Bronchial epithelial cell (primary cell): ENCODE measurements around the gene SLC66A2. TPM values are rescaled to one million over a fixed set of nuclear protein-coding genes. Genes with fewer than 3 reads are reported as not detected.

Experiments used
- DNase-seq: peaks from one replicate; pipeline ENCODE4 v3.0.0-alpha.2; 2010; ENCODE audit warnings: low read depth
- FAIRE-seq: peaks from 2 replicates; lab custom pipeline; 2011; peaks lifted over from hg19 to GRCh38; lab: Jason Lieb, UNC
- H3K27me3 ChIP-seq: 2 replicates; pipeline ENCODE4 v1.5.1; 2011; ENCODE audit warnings: low read length; ENCODE audit not compliant: control insufficient read depth, insufficient read depth
- H3K36me3 ChIP-seq: 2 replicates; pipeline ENCODE4 v1.5.1; 2011; ENCODE audit warnings: low read length; ENCODE audit not compliant: control insufficient read depth, insufficient read depth
- H3K4me3 ChIP-seq: 2 replicates; pipeline ENCODE4 v1.5.1; 2011; ENCODE audit warnings: mild to moderate bottlenecking, low read depth, low read length, control low read depth
- CTCF ChIP-seq: IDR thresholded peaks from 2 replicates; pipeline ENCODE4 v1.5.1; 2011; ENCODE audit warnings: mild to moderate bottlenecking, moderate library complexity, low read length, control low read depth, inconsistent platforms; ENCODE audit not compliant: insufficient read depth, severe bottlenecking
- total RNA-seq: library from RNA; depleted of rRNA; stranded (reverse); fragments of >200 nt; gene quantifications from 2 replicates; pipeline ENCODE4 v1.2.1, GENCODE V29; 2014

Gene SLC66A2
- total RNA-seq, 1 donor from 2014 or later: 60.6 TPM

DNA sequence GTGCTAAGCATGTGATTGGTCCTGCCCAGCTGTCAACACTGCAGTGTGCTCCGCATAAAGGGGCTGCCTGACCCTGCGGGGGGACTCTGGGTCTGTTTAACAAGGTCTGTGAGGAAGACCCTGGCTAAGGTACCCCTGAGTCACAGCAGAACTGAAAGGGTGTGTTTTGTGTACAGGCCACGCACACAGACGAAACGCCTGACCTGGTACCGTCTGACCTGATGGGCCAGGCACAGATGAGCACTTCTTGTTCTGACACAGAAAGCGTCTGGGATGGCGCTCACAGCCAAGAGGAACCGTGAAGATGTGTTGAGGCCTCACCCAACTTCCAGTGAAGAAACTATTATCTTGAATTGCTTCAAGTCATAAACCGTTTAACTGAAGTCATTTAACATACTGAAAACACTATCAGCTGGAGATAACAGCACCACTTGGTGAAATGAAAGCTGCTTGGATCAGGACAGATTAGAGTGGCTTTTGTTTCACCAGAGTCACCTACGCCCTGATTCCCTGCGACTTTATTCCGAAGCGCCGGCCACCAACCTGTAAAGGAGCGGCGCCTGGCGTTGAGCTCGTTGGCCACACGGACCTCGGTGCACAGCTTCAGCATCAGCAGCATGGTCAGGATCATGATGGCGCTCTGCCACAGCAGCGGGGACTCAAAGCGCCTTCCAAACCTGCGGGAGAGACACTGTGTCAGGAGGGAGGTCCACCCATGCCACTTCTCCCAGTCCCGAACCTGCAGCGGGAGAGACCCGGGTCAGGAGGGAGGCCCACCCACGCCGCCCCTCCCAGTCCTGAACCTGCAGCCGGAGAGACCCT lies 8.5 kb downstream of the SLC66A2 start:
- DNase-seq (no peak), FAIRE-seq (no peak)
- Histone ChIP-seq H3K27me3 (no peaks in the 10 kb centered on the region), H3K36me3 (peaks cover 15% of the 10 kb centered on the region), H3K4me3 (no peak overlapping the region)
- no peak for TF ChIP-seq CTCF

DNA sequence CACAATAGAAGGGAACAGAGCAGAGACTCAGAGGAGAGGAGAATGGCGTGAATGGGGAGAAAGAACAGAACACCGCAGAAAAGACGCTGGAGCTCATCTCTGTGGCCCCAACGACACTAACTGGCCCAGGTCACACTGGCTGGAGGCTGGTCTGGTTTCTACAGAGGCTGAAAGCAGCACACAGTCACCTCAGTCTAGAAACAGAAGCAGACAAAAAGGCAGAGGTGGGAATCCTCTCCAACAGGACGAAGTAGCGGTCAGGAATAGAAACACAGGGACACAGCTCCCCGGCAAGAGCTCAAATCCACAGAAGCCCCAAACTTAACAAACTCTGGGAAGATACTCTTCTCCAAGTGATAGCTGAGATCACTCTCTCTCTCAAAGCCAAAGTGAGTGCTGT lies 9.2 kb downstream of the SLC66A2 start:
- DNase-seq (no peak), FAIRE-seq (no peak)
- no peaks in the 10 kb centered on the region for H3K27me3 ChIP-seq
- H3K36me3 ChIP-seq: peaks cover 15% of the 10 kb centered on the region
- no peak overlapping the region for H3K4me3 ChIP-seq
- TF ChIP-seq CTCF: no peak

DNA sequence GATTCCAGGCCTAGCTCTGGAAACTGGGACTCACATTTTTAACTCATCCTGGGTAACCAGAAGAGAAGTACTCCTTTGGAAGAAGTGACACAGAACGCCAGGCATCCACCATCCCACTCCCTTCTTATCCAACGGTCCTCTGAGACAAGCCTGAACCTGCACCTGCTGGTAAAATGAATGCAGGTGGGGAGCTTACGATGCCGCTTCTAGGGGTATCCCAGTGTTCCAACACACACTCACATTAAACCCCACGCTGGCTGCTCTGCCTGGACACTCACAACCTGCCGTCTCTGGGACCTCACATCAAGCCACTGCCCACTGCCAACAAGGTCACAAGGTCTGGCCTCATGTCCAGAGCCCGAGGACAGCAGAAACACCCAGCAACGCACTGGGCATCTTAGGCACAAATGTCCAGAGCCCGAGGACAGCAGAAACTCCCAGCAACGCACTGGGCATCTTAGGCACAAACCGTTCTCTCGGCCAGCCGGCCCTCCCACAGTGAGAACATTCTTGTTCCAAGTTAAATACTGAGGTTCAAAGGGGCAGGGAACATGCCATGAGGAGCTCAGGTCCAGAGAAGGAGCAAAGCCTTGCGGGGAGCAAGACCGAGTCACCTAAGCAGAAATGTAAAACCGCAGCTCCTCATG lies 9.9 kb downstream of the SLC66A2 start:
- Histone ChIP-seq H3K27me3 (no peaks in the 10 kb centered on the region), H3K4me3 (no peak overlapping the region), H3K36me3 (peaks cover 15% of the 10 kb centered on the region)
- DNase-seq (peak; percentile 28), FAIRE-seq (peak; percentile 32)
- TF ChIP-seq CTCF: no peak

DNA sequence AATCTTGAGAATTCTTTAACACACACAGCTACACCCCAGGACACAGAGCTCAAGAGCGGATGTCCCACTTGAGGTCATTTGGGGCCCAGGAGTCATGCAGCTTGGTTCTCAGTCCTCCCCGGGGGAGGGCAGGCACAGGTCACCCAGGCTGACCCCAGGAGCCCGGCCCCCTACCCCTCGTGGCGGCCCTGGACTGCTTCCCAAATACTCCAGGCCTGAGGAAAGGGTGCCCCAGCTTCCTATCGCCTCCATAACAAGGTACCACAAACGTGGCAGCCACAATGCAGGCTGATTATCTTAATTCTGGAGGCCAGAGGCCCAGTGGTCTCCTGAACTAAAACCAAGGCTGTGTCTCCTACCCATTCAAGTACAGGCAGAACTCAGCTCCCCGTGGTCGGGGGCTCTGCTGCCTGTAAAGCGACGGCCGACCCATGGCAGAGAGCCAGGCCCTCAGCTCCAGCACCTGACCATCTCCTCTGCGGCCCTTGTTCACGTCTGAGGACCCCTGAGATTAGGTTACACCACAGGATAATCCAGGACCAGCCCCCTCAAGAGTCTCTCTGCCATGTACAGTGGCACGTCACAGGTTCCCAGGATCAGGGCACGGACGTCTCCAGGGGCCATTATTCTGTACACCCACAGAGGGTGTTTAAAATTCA lies 10.5 kb downstream of the SLC66A2 start:
- Histone ChIP-seq H3K4me3 (no peak overlapping the region), H3K27me3 (no peaks in the 10 kb centered on the region), H3K36me3 (peaks cover 17% of the 10 kb centered on the region)
- FAIRE-seq (no peak), DNase-seq (no peak)
- TF ChIP-seq CTCF: no peak

DNA sequence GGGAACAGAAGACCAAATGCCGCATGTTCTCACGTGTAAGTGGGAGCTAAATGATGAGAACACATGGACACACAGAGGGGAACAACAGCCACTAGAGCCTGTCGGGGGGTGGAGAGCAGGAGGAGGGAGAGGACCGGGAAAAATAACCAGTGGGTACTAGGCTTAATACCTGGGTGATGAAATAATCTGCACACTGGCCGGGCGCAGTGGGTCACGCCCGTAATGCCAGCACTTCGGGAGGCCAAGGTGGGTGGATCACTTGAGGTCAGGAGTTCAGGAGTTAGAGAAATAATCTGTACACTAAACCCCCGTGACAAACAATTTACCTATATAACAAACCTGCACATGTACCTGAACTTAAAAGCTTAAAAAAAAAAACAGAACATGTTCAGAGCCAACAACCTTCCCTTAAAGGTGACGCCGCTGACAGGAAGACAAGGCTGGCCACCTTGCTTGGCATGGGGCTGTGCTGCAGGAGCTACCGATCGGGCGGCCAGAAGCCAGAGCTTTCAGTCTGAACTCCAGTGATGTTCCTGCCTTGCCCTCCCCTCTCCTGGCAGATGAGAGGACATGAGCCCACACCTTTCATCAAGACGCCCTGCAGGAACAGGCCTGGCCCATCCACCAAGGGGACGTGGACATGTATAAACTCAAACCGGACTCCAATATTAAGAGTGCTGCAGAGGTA lies 11.2 kb downstream of the SLC66A2 start:
- Histone ChIP-seq H3K36me3 (peaks cover 18% of the 10 kb centered on the region), H3K27me3 (no peaks in the 10 kb centered on the region), H3K4me3 (no peak overlapping the region)
- no peak for TF ChIP-seq CTCF
- DNase-seq (no peak), FAIRE-seq (no peak)
